WERI-Rb-1 (cell line): ENCODE results near the gene AMIGO2.

Source experiments
- DNase-seq: peaks from one replicate; pipeline ENCODE4 v3.0.0-alpha.2; 2020
- H3K27ac ChIP-seq: fragments of 250-450 bp; sonication (Bioruptor Pico); 2 replicates; pipeline ENCODE4 v1.5.1; 2020; ENCODE audit warnings: mild to moderate bottlenecking, moderate library complexity
- H3K27me3 ChIP-seq: fragments of 250-450 bp; sonication (Bioruptor Pico); 2 replicates; pipeline ENCODE4 v1.5.1; 2021; ENCODE audit warnings: mild to moderate bottlenecking, low read depth, moderate library complexity; ENCODE audit not compliant: insufficient read depth, severe bottlenecking
- H3K36me3 ChIP-seq: fragments of 250-450 bp; sonication (Bioruptor Pico); 2 replicates; pipeline ENCODE4 v1.5.1; 2020; ENCODE audit warnings: mild to moderate bottlenecking, moderate library complexity
- H3K4me3 ChIP-seq: 2 replicates; pipeline ENCODE4 v1.5.1; 2011; ENCODE audit warnings: low read depth, mild to moderate bottlenecking, control low read depth, low read length
- H3K9me3 ChIP-seq: fragments of 250-450 bp; sonication (Bioruptor Pico); 2 replicates; pipeline ENCODE4 v1.5.1; 2021; ENCODE audit warnings: mild to moderate bottlenecking, moderate library complexity; ENCODE audit not compliant: severe bottlenecking
- CTCF ChIP-seq: IDR thresholded peaks from 2 replicates; pipeline ENCODE4 v1.5.1; 2011; ENCODE audit warnings: low read depth, mild to moderate bottlenecking, control low read depth, inconsistent platforms, low read length

The AMIGO2 gene

GRCh38 chr12:47082283-47082682 lies 2.5 kb upstream of the AMIGO2 start:
- DNase-seq, result no peak
- peaks cover 63% of the 10 kb centered on the region for H3K27me3 ChIP-seq
- no peak overlapping the region for H3K27ac ChIP-seq
- H3K4me3 ChIP-seq, result no peak overlapping the region
- no peaks in the 10 kb centered on the region for H3K9me3 ChIP-seq
- no peak for TF ChIP-seq CTCF
- H3K36me3 ChIP-seq, result no peaks in the 10 kb centered on the region

GRCh38 chr12:47080725-47081502 lies 1.2 kb upstream of the AMIGO2 start:
- Histone ChIP-seq H3K4me3 (no peak overlapping the region), H3K9me3 (no peaks in the 10 kb centered on the region), H3K27ac (no peak overlapping the region), H3K36me3 (no peaks in the 10 kb centered on the region), H3K27me3 (peaks cover 73% of the 10 kb centered on the region)
- no peak for TF ChIP-seq CTCF
- DNase-seq, result no peak

GRCh38 chr12:47079981-47080724 lies 394 bp upstream of the AMIGO2 start:
- Histone ChIP-seq H3K27ac (no peak overlapping the region), H3K4me3 (no peak overlapping the region), H3K27me3 (peaks cover 74% of the 10 kb centered on the region), H3K36me3 (no peaks in the 10 kb centered on the region), H3K9me3 (no peaks in the 10 kb centered on the region)
- TF ChIP-seq CTCF, result no peak
- DNase-seq, result no peak

- peak overlapping the region; percentile 9 for H3K4me3 ChIP-seq
- no peaks in the 10 kb centered on the region for H3K9me3 ChIP-seq
- H3K27me3 ChIP-seq, result peaks cover 68% of the 10 kb centered on the region
- no peak for DNase-seq
- no peak overlapping the region for H3K27ac ChIP-seq
- TF ChIP-seq CTCF, result no peak
- H3K36me3 ChIP-seq, result no peaks in the 10 kb centered on the region
Observed at GRCh38 chr12:47078733-47079467, 859 bp downstream of the AMIGO2 start.

GRCh38 chr12:47078086-47078395 lies 1.7 kb downstream of the AMIGO2 start:
- no peak for DNase-seq
- no peak for TF ChIP-seq CTCF
- H3K27ac ChIP-seq, result no peak overlapping the region

More at GRCh38 chr12:47078086-47078395, 1.7 kb downstream of the AMIGO2 start:
- H3K4me3 ChIP-seq, result no peak overlapping the region
- H3K9me3 ChIP-seq, result no peaks in the 10 kb centered on the region
- H3K27me3 ChIP-seq, result peaks cover 66% of the 10 kb centered on the region
- no peaks in the 10 kb centered on the region for H3K36me3 ChIP-seq
